T-helper 17 cell (primary cell): Measurements from ENCODE around the gene BCAS1. TPM values are rescaled to one million over a fixed set of nuclear protein-coding genes. Genes with fewer than 3 reads are reported as not detected.

Experiments
- ATAC-seq: fragments of 150-1000 bp; cut with Tn5 transposase; 2 replicates; pipeline ENCODE4 v1.10.0; 2021; ENCODE audit warnings: mild to moderate bottlenecking, moderate library complexity
- DNase-seq, 3 donors: peaks; one replicate each; pipeline versions ENCODE4 v3.0.0 to v3.0.0-alpha.2; 2020 to 2021
- H3K9me3 ChIP-seq: one replicate; pipeline ENCODE4 v1.7.0; 2013; ENCODE audit warnings: low read length, mild to moderate bottlenecking; ENCODE audit not compliant: control insufficient read depth, poor library complexity, severe bottlenecking
- H3K27ac Mint-ChIP-seq: one replicate; pipeline ENCODE4 v1.8.0; 2022; ENCODE audit warnings: mild to moderate bottlenecking, moderate library complexity, mixed read lengths
- H3K27me3 Mint-ChIP-seq: one replicate; pipeline ENCODE4 v1.8.0; 2022; ENCODE audit warnings: mixed read lengths
- H3K36me3 Mint-ChIP-seq: one replicate; pipeline ENCODE4 v1.8.0; 2022; ENCODE audit warnings: low read depth, mixed read lengths
- H3K4me1 Mint-ChIP-seq: one replicate; pipeline ENCODE4 v1.8.0; 2022; ENCODE audit warnings: mild to moderate bottlenecking, mixed read lengths
- H3K4me3 Mint-ChIP-seq: one replicate; pipeline ENCODE4 v1.8.0; 2022; ENCODE audit warnings: mild to moderate bottlenecking, moderate library complexity, mixed read lengths
- total RNA-seq, 4 donors: library from RNA in 2 of 4; stranded (reverse) in 2 of 4; gene quantifications; one replicate each; pipeline ENCODE4 v1.2.3 and lab custom pipeline; 2022 to 2026

Gene BCAS1
- total RNA-seq, 2 donors from 2014 or later = 0.27 TPM; not detected in 1

GRCh38 chr20:53972179-53972578 is 98.2 kb downstream of the BCAS1 start:
- Mint-ChIP-seq H3K27ac (no peak overlapping the region), H3K4me1 (peaks cover 2% of the 10 kb centered on the region), H3K4me3 (no peak overlapping the region), H3K36me3 (no peaks in the 10 kb centered on the region), H3K27me3 (no peaks in the 10 kb centered on the region)
- ATAC-seq = no peak
- H3K9me3 ChIP-seq = no peaks in the 10 kb centered on the region
- no peak for DNase-seq

GRCh38 chr20:53971096-53971683 is 99.2 kb downstream of the BCAS1 start:
- Mint-ChIP-seq H3K4me3 (no peak overlapping the region), H3K27me3 (no peaks in the 10 kb centered on the region), H3K27ac (no peak overlapping the region), H3K36me3 (no peaks in the 10 kb centered on the region), H3K4me1 (peaks cover 2% of the 10 kb centered on the region)
- ATAC-seq (no peak), DNase-seq (no peak)
- no peaks in the 10 kb centered on the region for H3K9me3 ChIP-seq

DNA sequence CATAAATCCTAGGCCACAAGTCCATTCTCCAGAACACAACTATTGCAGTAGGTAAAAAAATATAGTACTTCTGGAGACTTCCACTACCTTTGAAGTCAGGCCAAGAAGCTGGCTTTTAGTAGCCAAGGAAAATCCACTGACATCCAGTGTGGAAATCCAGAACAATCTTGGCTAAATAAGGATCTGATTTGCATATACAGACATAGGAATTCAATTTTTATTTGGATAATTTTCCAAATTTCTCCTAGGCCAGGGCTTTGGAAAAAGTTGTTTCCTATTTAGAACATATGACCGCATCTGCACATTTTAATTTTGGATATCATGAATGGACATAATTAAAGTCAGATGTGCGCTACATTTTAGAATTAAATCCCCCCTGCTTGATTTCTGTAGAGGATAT is 100.2 kb downstream of the BCAS1 start:
- Mint-ChIP-seq H3K27me3 (no peaks in the 10 kb centered on the region), H3K4me3 (no peak overlapping the region), H3K36me3 (no peaks in the 10 kb centered on the region), H3K27ac (no peak overlapping the region), H3K4me1 (peaks cover 2% of the 10 kb centered on the region)
- no peak for DNase-seq
- no peak for ATAC-seq
- no peaks in the 10 kb centered on the region for H3K9me3 ChIP-seq

DNA sequence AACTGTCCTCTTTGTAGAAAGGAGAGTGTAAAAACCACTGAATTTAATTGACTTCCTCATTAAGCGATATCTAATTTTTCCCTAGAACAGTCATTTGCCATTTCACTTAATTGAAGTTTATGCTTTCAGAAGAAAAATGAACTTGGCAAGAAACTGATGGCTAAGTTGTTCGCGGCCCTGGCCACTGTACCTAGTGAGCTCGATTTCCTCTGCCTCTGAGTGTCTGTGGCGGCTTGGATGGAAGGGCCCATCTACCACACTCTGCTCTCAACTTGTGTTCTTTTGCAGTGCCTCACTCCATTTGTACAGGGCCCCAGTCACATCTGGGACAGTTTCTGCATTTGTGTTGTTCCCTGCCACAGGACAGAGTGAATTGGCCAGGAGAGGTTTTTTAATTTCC is 102.9 kb downstream of the BCAS1 start:
- DNase-seq = no peak
- Mint-ChIP-seq H3K27me3 (peaks cover 7% of the 10 kb centered on the region), H3K4me3 (no peak overlapping the region), H3K27ac (no peak overlapping the region), H3K4me1 (peaks cover 2% of the 10 kb centered on the region), H3K36me3 (no peaks in the 10 kb centered on the region)
- H3K9me3 ChIP-seq = no peaks in the 10 kb centered on the region
- ATAC-seq = no peak

- peaks cover 7% of the 10 kb centered on the region for H3K27me3 Mint-ChIP-seq
- ATAC-seq = no peak
- H3K4me3 Mint-ChIP-seq = no peak overlapping the region
- no peaks in the 10 kb centered on the region for H3K9me3 ChIP-seq
- H3K36me3 Mint-ChIP-seq = no peaks in the 10 kb centered on the region
- H3K27ac Mint-ChIP-seq = no peak overlapping the region
- DNase-seq = no peak
- H3K4me1 Mint-ChIP-seq = peaks cover 2% of the 10 kb centered on the region
Observed at GRCh38 chr20:53966774-53967398, 103.5 kb downstream of the BCAS1 start.

- ATAC-seq (no peak), DNase-seq (no peak)
- no peak overlapping the region for H3K4me3 Mint-ChIP-seq
- H3K27ac Mint-ChIP-seq = no peak overlapping the region
- H3K36me3 Mint-ChIP-seq = peaks cover 2% of the 10 kb centered on the region
- H3K4me1 Mint-ChIP-seq = peaks cover 12% of the 10 kb centered on the region
- no peaks in the 10 kb centered on the region for H3K9me3 ChIP-seq
- peaks cover 12% of the 10 kb centered on the region for H3K27me3 Mint-ChIP-seq
Observed at GRCh38 chr20:53964501-53965253, 105.7 kb downstream of the BCAS1 start.

DNA sequence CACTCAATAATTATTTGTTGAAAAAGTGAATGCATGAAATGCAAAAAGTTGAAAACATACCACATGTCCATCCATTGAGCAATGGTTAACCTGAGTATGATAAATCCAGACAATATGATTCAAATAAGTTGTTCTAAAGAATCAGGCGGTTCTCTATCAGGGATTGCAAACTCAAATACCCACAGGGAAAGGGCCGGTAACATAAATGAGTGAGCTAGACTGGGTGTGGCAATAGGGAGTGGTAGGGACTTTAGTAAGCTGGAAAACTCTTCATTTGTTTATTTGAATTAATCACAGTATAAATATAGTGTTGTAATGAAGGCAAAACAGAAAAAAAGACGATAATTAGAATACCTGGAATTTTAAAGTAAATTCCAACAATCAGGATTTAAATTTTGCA is 106.3 kb downstream of the BCAS1 start:
- H3K36me3 Mint-ChIP-seq = peaks cover 2% of the 10 kb centered on the region
- H3K9me3 ChIP-seq = no peaks in the 10 kb centered on the region
- H3K27ac Mint-ChIP-seq = no peak overlapping the region
- H3K27me3 Mint-ChIP-seq = peaks cover 12% of the 10 kb centered on the region
- H3K4me1 Mint-ChIP-seq = peaks cover 12% of the 10 kb centered on the region
- ATAC-seq (no peak), DNase-seq (no peak)
- no peak overlapping the region for H3K4me3 Mint-ChIP-seq

GRCh38 chr20:53963635-53964034 is 106.8 kb downstream of the BCAS1 start:
- H3K27ac Mint-ChIP-seq = no peak overlapping the region
- peaks cover 12% of the 10 kb centered on the region for H3K4me1 Mint-ChIP-seq
- H3K4me3 Mint-ChIP-seq = no peak overlapping the region

GRCh38 chr20:53962388-53962787 is 108.0 kb downstream of the BCAS1 start:
- Mint-ChIP-seq H3K4me3 (no peak overlapping the region), H3K27me3 (peaks cover 12% of the 10 kb centered on the region), H3K27ac (no peak overlapping the region), H3K4me1 (peaks cover 10% of the 10 kb centered on the region), H3K36me3 (peaks cover 2% of the 10 kb centered on the region)
- no peaks in the 10 kb centered on the region for H3K9me3 ChIP-seq
- no peak for ATAC-seq
- DNase-seq = no peak

More at GRCh38 chr20:53963635-53964034, 106.8 kb downstream of the BCAS1 start:
- DNase-seq (no peak), ATAC-seq (no peak)
- Mint-ChIP-seq H3K36me3 (peaks cover 2% of the 10 kb centered on the region), H3K27me3 (peaks cover 12% of the 10 kb centered on the region)
- H3K9me3 ChIP-seq = no peaks in the 10 kb centered on the region

DNA sequence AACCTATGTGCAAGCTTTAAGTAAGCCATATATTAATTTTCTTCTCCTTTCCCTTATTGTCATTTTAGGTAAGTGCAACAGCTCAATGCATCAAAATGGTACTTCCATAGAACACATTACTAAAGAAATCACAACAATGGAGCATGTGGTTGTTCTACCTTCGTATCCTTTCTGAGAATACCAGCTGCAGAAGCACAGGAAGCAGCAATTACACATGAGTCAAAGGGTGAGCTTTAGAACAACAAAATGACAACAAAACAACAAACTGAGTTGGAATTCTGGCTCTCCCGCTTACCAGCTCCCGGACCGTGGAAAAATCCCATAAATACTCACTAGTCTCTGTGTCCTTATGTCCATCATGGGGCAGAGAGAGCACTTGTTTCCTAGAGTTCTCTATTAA is 108.9 kb downstream of the BCAS1 start:
- H3K27me3 Mint-ChIP-seq = peaks cover 12% of the 10 kb centered on the region
- H3K4me3 Mint-ChIP-seq = no peak overlapping the region
- no peak overlapping the region for H3K27ac Mint-ChIP-seq
- peaks cover 13% of the 10 kb centered on the region for H3K4me1 Mint-ChIP-seq
- DNase-seq (no peak), ATAC-seq (no peak)
- no peaks in the 10 kb centered on the region for H3K9me3 ChIP-seq
- H3K36me3 Mint-ChIP-seq = peaks cover 2% of the 10 kb centered on the region

DNA sequence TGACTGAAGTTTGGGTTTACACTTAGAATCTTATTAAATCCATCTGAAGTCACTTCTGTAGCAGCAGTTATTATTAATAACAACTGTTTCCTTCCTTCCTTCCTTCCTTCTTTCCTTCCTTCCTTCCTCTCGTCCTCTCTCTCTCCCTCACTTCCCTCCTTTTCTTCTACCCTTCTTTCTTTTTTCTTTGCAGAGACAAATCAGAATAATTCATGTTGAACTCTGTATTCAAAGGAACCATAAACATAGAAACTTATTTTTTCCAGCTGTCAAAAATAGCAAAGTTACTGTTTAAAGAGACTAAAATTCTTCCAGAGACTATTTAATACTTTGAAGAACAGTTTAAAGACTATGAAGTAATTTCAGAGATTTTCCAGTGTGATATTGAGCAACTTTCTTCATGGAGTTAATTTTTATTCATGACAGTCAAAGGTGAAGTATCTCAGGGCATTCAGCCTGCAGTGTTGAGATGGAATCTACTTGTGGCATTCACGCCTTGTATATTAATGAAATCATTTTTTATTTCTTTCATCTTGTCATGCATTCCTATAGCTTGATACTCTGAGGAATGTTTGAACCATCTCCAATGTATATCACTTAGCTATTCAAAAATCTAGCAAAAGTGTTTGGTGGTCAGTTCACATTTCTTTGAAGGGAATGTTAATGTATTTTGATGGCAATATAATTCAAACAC is 109.7 kb downstream of the BCAS1 start:
- peaks cover 13% of the 10 kb centered on the region for H3K4me1 Mint-ChIP-seq
- H3K36me3 Mint-ChIP-seq = peaks cover 2% of the 10 kb centered on the region

DNA sequence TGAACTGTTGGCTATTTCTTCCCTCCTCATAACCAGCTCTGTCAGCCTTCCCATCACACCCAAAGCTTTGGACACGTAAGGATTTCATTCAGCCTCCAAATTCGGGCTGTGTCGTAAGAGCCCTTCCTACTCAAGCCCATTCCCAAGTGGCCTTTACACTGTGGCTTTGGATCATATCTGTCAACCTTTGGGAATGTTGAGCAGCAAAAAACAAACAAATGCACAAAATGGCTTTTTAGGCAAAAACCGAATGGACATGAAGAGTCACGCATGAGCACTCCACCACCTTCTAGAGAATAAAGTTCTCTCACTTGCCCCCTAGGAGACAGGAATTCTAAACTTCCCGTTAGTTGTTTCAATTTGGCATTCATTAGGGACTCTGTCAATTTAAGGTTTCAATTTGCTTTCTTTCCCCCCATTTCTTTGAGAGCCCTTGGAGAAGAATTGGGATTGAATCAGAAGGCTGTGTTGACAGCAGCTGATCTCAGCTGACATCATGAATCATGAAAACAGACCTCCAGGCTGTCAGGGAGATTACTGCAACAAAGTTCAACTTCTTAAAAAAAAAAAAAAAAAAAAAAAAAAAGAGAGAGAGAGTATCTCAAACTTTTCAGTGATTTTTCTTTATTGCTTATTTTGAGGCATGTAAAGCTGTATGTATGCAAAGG is 110.3 kb downstream of the BCAS1 start:
- Mint-ChIP-seq H3K4me3 (no peak overlapping the region), H3K36me3 (peaks cover 2% of the 10 kb centered on the region), H3K4me1 (peaks cover 13% of the 10 kb centered on the region), H3K27ac (peak overlapping the region; percentile 37), H3K27me3 (peaks cover 12% of the 10 kb centered on the region)
- H3K9me3 ChIP-seq = no peaks in the 10 kb centered on the region
- DNase-seq (no peak), ATAC-seq (no peak)

More for the DNA sequence above, 109.7 kb downstream of the BCAS1 start:
- Mint-ChIP-seq H3K27me3 (peaks cover 12% of the 10 kb centered on the region), H3K27ac (peak overlapping the region; percentile 37), H3K4me3 (no peak overlapping the region)
- DNase-seq (no peak), ATAC-seq (no peak)
- no peaks in the 10 kb centered on the region for H3K9me3 ChIP-seq

- Mint-ChIP-seq H3K36me3 (peaks cover 4% of the 10 kb centered on the region), H3K27me3 (peaks cover 6% of the 10 kb centered on the region), H3K4me3 (no peak overlapping the region), H3K27ac (no peak overlapping the region), H3K4me1 (peaks cover 13% of the 10 kb centered on the region)
- ATAC-seq = no peak
- H3K9me3 ChIP-seq = no peaks in the 10 kb centered on the region
- DNase-seq = no peak
Observed at GRCh38 chr20:53958260-53958659, 112.1 kb downstream of the BCAS1 start.
